Brain microvascular endothelial cell (primary cell): ENCODE data around the gene PNPT1.

Experiments
- DNase-seq: peaks from one replicate; pipeline ENCODE4 v3.0.0-alpha.2; 2020
- H3K27ac ChIP-seq: fragments of 250-450 bp; sonication (Bioruptor Pico); 2 replicates; pipeline ENCODE4 v1.5.1; 2020; ENCODE audit warnings: mild to moderate bottlenecking, moderate library complexity
- H3K27me3 ChIP-seq: fragments of 250-450 bp; sonication (Bioruptor Pico); replicated peaks from 2 replicates; pipeline ENCODE4 v1.5.1; 2020; ENCODE audit warnings: mild to moderate bottlenecking
- H3K36me3 ChIP-seq: fragments of 250-450 bp; sonication (Bioruptor Pico); replicated peaks from 2 replicates; pipeline ENCODE4 v1.5.1; 2020; ENCODE audit warnings: mild to moderate bottlenecking
- H3K4me3 ChIP-seq: 2 replicates; pipeline ENCODE4 v1.5.1; 2011; ENCODE audit warnings: low read depth, mild to moderate bottlenecking, control low read depth, low read length, moderate library complexity
- CTCF ChIP-seq: IDR thresholded peaks from 2 replicates; pipeline ENCODE4 v1.5.1; 2011; ENCODE audit warnings: low read depth, mild to moderate bottlenecking, moderate library complexity, low read length, control low read depth, inconsistent platforms; ENCODE audit errors: missing control alignments
- in situ Hi-C: cut with HindIII; loops from 2 replicates; pipeline ENCODE4 v1.10.0; 2017; ENCODE audit warnings: low sequenced_read_pairs, low pct_ligation_motif_present

The PNPT1 gene

GRCh38 chr2:55729136-55729685, 35.6 kb upstream of the PNPT1 start:
- DNase-seq = no peak
- in situ Hi-C loops = no loop called here
- H3K4me3 ChIP-seq = no peak overlapping the region

GRCh38 chr2:55721596-55722215, 28.1 kb upstream of the PNPT1 start:
- Histone ChIP-seq H3K27ac (no peak overlapping the region), H3K27me3 (no peaks in the 10 kb centered on the region), H3K4me3 (no peak overlapping the region), H3K36me3 (no peaks in the 10 kb centered on the region)
- DNase-seq = no peak
- in situ Hi-C loops = no loop called here
- TF ChIP-seq CTCF = no peak

More at GRCh38 chr2:55729136-55729685, 35.6 kb upstream of the PNPT1 start:
- Histone ChIP-seq H3K27ac (no peak overlapping the region), H3K27me3 (no peaks in the 10 kb centered on the region), H3K36me3 (no peaks in the 10 kb centered on the region)
- TF ChIP-seq CTCF = no peak

DNA sequence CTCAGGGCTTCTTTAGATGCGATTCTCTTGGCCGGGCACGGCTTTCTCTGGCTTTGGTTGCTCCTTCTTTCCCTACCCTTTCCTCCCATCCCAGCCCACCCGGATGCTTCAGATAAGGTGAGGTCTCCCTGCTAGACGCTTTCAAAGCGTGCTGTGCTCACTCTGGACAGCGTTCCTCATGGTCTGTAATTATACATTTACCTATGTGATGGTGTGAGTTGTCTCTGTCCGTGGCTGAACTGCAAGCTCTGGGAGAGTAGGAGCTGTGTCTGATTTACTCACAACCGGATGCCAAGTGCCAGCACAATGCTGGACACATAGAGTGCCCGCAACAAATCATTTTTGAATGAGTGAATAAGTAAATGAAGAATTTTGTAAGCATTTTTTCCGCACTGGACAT, 26.8 kb upstream of the PNPT1 start:
- Histone ChIP-seq H3K27ac (no peak overlapping the region), H3K27me3 (no peaks in the 10 kb centered on the region), H3K36me3 (no peaks in the 10 kb centered on the region), H3K4me3 (no peak overlapping the region)
- in situ Hi-C loops = no loop called here
- no peak for TF ChIP-seq CTCF
- DNase-seq = no peak

DNA sequence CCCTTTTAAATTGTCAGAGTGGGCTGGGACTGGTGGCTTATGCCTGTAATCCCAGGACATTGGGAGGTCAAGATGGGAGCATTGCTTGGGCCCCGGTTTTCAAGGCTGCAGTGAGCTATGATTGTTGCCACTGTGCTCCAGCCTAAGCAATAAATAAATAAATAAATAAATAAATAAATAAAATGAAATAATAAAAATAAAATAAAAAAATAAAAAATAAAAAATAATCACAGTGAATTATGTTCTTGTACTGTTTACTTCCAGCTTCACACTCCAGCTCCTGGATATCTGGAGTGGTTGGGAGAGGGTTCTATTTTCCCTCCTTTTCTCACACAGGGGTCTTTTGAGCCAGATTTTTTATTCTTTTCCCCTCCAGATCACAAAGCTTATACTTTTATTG, 26.2 kb upstream of the PNPT1 start:
- in situ Hi-C loops = no loop called here

DNA sequence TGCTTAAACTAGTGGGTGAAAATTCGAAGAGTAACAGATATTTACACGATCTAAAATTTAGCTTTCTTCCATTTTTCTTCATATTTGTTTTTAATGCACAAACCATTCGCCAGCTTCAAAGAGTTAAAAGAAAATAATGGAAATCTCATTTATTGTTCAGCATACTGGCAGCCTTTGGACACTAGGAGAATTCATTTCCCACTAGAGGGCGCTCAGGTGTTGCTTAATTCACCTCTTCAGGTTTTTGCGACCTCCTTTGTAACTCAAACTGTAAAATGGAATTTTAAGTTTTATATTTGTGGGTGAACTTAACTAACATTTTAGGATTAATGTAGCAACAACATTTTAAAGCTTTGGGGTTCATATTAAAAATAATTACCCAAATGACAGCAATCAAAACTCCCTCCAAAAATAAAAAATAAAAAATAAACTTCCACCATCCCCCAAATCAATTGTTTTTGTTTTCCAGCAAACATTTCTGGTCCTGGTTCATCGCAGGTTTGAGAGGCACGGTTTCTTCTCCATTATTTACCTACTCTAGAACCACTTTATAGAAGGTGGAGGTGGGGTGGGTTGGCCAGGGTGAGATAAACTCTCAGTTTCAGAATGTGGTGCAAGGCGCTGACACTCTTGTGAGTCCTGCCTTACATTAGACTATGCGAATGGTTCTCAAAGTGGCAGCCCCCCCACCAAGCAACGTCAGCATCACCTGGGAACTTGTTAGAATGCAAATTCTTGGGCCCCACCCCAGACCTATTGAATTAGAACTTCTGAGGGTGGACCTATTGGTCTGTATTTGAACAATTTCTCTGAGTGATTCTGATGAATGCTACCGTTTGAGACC, 24.7 kb upstream of the PNPT1 start:
- Histone ChIP-seq H3K4me3 (no peak overlapping the region), H3K27ac (no peak overlapping the region), H3K36me3 (no peaks in the 10 kb centered on the region), H3K27me3 (no peaks in the 10 kb centered on the region)
- in situ Hi-C loops = no loop called here
- TF ChIP-seq CTCF = peak; percentile 81
- peak; percentile 73 for DNase-seq

More for the DNA sequence above, 26.2 kb upstream of the PNPT1 start:
- no peak overlapping the region for H3K27ac ChIP-seq
- H3K4me3 ChIP-seq = no peak overlapping the region
- TF ChIP-seq CTCF = no peak
- no peak for DNase-seq
- H3K36me3 ChIP-seq = no peaks in the 10 kb centered on the region
- H3K27me3 ChIP-seq = no peaks in the 10 kb centered on the region
